H1 (cell line): ENCODE measurements around the gene CEP83.

Experiments
- CEBPB ChIP-seq: IDR thresholded peaks from 2 replicates; pipeline ENCODE4 v1.6.1; 2012; ENCODE audit warnings: low read depth, low read length
- CHD2 ChIP-seq: IDR thresholded peaks from 2 replicates; pipeline ENCODE4 v1.6.1; 2012; ENCODE audit warnings: low read length, improper control_type of control experiment
- CTCF ChIP-seq, 3 experiments: IDR thresholded peaks; 1 replicate in 2 of 3; 2 replicates in 1 of 3; pipeline versions ENCODE4 v1.5.1 to v1.6.1; 2011; ENCODE audit warnings: low read length in 3 of 3, mild to moderate bottlenecking in 3 of 3, inconsistent platforms in 2 of 3, low read depth in 1 of 3, moderate library complexity in 1 of 3; ENCODE audit not compliant: insufficient read depth in 1 of 3; ENCODE audit errors: control extremely low read depth in 1 of 3
- EP300 ChIP-seq, 2 experiments: IDR thresholded peaks; 1 replicate in 1 of 2; 2 replicates in 1 of 2; pipeline ENCODE4 v1.6.1; 2011 to 2012; ENCODE audit warnings: low read depth in 2 of 2, low read length in 2 of 2, mild to moderate bottlenecking in 2 of 2, borderline replicate concordance in 1 of 2, inconsistent platforms in 1 of 2, moderate library complexity in 1 of 2
- KDM5A ChIP-seq: fragments of 200-600 bp; IDR thresholded peaks from 2 replicates; pipeline ENCODE4 v1.7.1; 2012; ENCODE audit warnings: mild to moderate bottlenecking, low read length, inconsistent platforms, mixed read lengths
- POLR2A ChIP-seq, 2 experiments: IDR thresholded peaks; 1 replicate in 1 of 2; 2 replicates in 1 of 2; pipeline ENCODE4 v1.6.1; 2011; ENCODE audit warnings: low read depth in 2 of 2, low read length in 2 of 2, mild to moderate bottlenecking in 2 of 2; ENCODE audit errors: control extremely low read depth in 1 of 2
- SIN3A ChIP-seq, 2 experiments: IDR thresholded peaks in 1 of 2; conservative IDR thresholded peaks in 1 of 2; 2 replicates each; pipeline ENCODE4 v1.6.1; 2011 to 2012; ENCODE audit warnings: low read length in 2 of 2, improper control_type of control experiment in 1 of 2, low read depth in 1 of 2, mild to moderate bottlenecking in 1 of 2
- SRF ChIP-seq: IDR thresholded peaks from 2 replicates; pipeline ENCODE4 v1.6.1; 2011; ENCODE audit warnings: mild to moderate bottlenecking, low read depth, low read length, moderate library complexity
- SUZ12 ChIP-seq: fragments of 200-600 bp; sonication (generic); IDR thresholded peaks from 2 replicates; pipeline ENCODE4 v1.6.1; 2012; ENCODE audit warnings: mild to moderate bottlenecking, inconsistent platforms, low read length, moderate library complexity, mixed read lengths
- ZNF274 ChIP-seq: IDR thresholded peaks from 2 replicates; pipeline ENCODE4 v1.7.0; 2012; ENCODE audit warnings: low read length, borderline replicate concordance; ENCODE audit errors: extremely low read depth

DNA sequence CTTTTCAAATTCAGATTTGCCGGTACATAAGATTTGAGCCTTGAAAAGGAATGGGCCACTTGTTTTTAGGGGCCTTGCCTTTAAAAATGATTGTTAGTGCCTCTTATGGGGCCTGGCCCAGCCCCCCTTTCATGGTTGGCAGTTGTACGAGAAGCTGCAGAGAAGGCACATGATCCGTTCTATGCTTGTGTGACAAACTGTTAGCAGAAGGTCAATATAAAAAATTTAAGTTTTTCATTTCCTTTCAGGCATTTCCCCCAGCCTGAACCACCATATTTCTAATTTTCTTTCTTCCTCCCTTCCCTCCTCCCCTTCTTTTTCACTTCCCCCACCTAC, 192.2 kb downstream of the CEP83 start:
- TF ChIP-seq CTCF (IDR thresholded peaks at IDR 0.05; ENCODE audit: control extremely low read depth in 1 of 3, insufficient read depth in 1 of 3, low read depth in 1 of 3, low read length in 3 of 3) = no peak
- TF ChIP-seq EP300 (IDR thresholded peaks at IDR 0.05; ENCODE audit: borderline replicate concordance in 1 of 2, low read depth in 2 of 2, low read length in 2 of 2) = no peak
- TF ChIP-seq POLR2A (IDR thresholded peaks at IDR 0.05; ENCODE audit: control extremely low read depth in 1 of 2, low read depth in 2 of 2, low read length in 2 of 2) = no peak
- no peak for TF ChIP-seq ZNF274
- no peak for TF ChIP-seq CEBPB
- no peak for TF ChIP-seq CHD2
- TF ChIP-seq SUZ12 = no peak
- TF ChIP-seq SRF = no peak
- no peak for TF ChIP-seq SIN3A (conservative IDR thresholded peaks at IDR 0.05 in 1 of 2, IDR thresholded peaks at IDR 0.05 in 1 of 2; ENCODE audit: low read depth in 1 of 2, low read length in 2 of 2)
- TF ChIP-seq KDM5A = no peak
